GM21367 (cell line): ENCODE results near the gene CBLC.

ENCODE experiments used
- ATAC-seq: cut with Tn5 transposase; IDR thresholded peaks from one replicate; pipeline ENCODE4 v1.9.1; 2021; ENCODE audit not compliant: unreplicated experiment

CBLC gene

DNA sequence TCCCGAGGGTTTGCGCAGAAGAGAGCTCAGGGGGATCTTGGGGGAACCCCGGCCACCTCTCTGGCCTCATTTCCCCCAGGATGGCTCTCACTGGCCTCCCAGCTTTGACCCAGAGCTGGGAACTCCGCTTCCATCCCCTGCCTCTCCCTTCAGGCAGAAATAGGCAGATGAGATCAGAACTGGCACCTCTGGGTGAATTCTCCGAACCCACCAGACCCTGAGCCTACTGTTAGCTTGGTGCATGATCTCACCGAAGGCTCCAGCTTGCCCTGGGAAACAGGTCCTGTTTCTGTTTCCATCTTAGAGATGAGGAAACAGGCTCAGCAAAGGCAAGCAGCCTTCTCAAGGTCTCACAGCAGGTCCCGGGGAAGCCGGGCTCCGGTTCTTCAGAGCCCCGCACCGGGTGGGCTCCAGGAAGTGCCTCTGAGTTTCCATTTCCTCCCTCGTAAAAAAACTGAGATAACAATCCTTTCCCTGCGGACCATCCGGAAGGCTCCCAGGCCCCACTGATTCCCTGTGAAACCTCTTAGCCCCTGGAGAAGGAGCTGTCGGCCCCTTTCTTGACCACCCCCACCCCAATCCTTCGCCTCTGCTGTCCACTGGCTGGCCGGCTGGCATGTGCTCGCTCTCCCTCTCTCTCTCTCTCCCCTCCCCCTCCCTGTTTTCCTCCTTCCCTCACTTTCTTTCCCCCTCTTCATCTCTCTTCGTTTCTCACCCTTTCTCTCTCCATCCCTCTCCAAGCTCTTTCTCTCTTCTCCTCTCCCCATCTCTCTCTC lies 70.5 kb downstream of the CBLC start:
- ATAC-seq: no peak

- ATAC-seq: no peak
Observed at GRCh38 chr19:44848812-44849447, 71.2 kb downstream of the CBLC start.
